ENCODE measurements around the gene KCNK6.

Gene KCNK6

GRCh38 chr19:38321646-38322196 is 2.1 kb downstream of the KCNK6 start:
- in situ Hi-C loops (cut with MboI; ENCODE audit: low sequenced_read_pairs): no loop called here

DNA sequence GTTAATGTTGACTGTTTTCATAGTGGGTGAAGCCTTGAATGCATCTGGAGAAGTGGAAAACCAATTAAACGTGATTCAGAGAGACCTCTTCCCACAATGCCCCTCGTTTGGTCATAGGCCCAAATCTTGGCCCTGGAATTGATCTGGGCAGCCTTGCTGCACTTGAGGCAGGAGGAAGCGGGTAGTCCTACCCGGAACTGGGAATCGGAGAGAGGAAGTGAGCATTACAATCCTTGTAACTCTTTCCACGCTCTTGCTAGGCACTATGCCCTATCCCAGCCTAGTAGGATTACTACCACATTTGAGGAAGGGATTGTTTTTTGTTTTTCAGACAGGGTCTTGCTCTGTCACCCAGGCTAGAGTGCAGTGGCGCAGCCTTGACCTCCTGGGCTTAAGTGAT is 3.6 kb downstream of the KCNK6 start:
- in situ Hi-C loops (cut with MboI; ENCODE audit: low sequenced_read_pairs): no loop called here

- in situ Hi-C loops (cut with MboI; ENCODE audit: low sequenced_read_pairs): no loop called here
Observed at GRCh38 chr19:38324431-38324830, 4.8 kb downstream of the KCNK6 start.

GRCh38 chr19:38326591-38326990 is 6.9 kb downstream of the KCNK6 start:
- in situ Hi-C loops (cut with MboI; ENCODE audit: low sequenced_read_pairs): no loop called here

DNA sequence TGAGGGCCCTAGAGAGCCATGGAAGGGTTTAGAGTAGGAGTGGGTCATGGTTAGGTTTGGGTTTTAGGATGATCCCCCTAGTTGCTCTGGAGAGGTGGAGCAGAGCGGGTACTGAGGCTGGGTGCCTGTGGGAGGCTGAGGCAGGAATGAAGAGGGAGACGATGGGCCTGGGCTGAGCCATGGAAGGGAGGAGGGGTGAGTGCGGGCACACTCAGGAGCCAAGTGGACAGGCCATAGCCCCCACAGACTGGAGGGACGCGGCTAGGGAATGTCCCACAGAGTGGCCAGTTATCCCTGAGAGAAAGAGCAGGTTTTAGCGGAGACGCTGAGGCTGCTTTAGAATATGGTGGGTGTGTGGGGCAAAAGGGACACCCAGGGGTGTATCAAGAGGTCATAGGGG is 10.0 kb downstream of the KCNK6 start:
- in situ Hi-C loops (cut with MboI; ENCODE audit: low sequenced_read_pairs): loop anchor here (5.0 to 10.0 kb wide), 2 partner anchors 92 to 425 kb away; partner anchors contain the start of genes SIPA1L3 and WDR87

DNA sequence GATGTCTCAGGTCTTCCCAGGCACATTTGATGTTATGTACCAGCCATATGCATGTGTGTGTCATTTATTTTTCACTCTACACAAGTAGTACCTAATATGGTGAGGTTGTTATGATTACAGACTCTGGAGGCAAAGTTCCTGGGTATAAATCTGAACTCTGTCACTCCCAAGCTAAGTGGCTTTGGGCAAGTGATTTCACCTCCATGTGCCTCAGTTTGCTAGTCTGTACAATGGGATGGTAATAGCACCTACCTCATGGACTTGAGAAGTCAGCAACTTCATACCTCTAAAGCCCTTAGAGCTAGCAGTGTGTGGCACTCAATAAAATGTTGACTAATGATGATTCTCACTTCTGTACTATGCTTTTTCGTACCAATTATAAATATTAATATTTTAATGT is 12.1 kb downstream of the KCNK6 start:
- in situ Hi-C loops (cut with MboI; ENCODE audit: low sequenced_read_pairs): loop anchor here (5.0 to 10.0 kb wide), 2 partner anchors 94 to 427 kb away; partner anchors contain the start of genes SIPA1L3 and WDR87

- in situ Hi-C loops (cut with MboI; ENCODE audit: low sequenced_read_pairs): loop anchor here (5.0 to 10.0 kb wide), 2 partner anchors 96 to 428 kb away; partner anchors contain the start of genes SIPA1L3 and WDR87
Observed at GRCh38 chr19:38333245-38333644, 13.6 kb downstream of the KCNK6 start.

DNA sequence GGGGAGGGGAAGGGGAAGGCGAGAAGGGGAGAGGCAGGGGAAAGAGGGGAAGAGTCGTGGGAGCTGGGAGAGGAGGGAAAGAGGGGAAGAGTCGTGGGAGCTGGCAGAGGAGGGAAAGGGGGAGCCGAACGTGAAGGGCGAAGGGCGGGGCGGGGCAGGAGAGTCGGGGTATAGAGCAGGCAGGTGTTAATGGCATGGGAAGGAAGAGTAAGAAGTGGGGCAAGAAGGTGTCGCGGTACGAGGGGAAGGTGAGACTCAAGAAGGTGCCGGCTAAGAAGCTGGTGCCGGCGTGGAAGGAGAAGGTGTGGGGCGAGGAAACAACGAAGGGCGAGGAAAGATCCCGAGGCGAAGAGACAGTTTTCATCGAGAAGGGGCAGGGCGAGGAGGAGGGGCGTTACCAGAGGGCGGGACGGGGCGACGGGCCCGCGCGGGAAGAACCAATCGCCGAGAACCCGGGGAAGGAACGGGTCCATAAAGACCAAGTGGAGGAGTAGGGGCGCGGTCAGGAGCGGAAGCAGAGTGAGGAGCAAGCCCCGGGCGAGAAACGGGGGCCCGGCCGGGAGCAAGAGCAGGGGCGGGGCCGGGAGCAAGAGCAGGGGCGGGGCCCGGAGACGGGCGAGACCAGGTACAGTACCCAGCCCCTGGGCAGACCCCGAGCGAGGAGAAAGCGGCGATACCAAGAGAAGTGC is 16.4 kb downstream of the KCNK6 start:
- in situ Hi-C loops (cut with MboI; ENCODE audit: low sequenced_read_pairs): loop anchor here (10.0 kb wide), 1 partner anchor 431 kb away; the partner anchor contains the start of genes SIPA1L3 and WDR87

DNA sequence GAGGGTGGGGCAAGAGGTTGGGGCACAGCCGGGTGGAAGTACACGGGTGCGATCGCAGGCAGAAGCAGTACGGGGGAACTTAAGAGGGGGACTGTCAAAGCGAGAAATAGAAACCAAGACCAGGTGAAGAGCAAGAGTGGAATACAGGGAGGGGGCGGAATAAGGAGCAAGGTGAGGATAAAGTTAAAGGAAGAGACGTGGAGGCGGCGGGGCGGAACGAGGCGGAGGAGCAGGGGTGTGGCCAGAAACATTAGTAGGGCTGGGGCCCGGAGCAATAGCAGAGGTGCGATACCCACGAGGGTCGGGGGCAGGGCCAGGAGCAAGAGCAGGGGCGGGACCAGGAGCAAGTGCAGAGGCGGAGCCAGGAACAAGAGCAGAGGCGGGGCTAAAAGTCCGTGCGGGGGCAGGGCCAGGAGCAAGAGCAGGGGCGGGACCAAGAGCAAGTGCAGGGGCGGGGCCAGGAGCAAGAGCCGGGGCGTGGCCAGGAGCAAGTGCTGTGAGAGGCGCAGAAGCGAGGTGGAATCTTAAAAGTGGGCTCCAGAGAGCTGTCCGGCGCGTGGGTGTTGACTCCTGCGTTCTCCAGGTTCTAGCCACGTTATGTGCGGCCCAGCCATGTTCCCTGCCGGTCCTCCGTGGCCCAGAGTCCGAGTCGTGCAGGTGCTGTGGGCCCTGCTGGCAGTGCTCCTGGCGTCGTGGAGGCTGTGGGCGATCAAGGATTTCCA is 17.2 kb downstream of the KCNK6 start:
- in situ Hi-C loops (cut with MboI; ENCODE audit: low sequenced_read_pairs): loop anchor here (10.0 kb wide), 1 partner anchor 432 kb away; the partner anchor contains the start of genes SIPA1L3 and WDR87

DNA sequence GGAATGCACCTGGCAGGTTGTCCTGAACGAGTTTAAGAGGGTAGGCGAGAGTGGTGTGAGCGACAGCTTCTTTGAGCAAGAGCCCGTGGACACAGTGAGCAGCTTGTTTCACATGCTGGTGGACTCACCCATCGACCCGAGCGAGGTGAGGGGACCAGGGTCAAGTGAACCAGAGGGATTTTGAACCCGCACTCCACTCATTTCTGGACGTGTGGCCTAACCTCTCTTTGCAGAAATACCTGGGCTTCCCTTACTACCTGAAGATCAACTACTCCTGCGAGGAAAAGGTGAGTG is 17.7 kb downstream of the KCNK6 start:
- in situ Hi-C loops (cut with MboI; ENCODE audit: low sequenced_read_pairs): loop anchor here (10.0 kb wide), 1 partner anchor 433 kb away; the partner anchor contains the start of genes SIPA1L3 and WDR87

GRCh38 chr19:38339011-38339410 is 19.4 kb downstream of the KCNK6 start:
- in situ Hi-C loops (cut with MboI; ENCODE audit: low sequenced_read_pairs): loop anchor here (10.0 kb wide), 1 partner anchor 434 kb away; the partner anchor contains the start of genes SIPA1L3 and WDR87

DNA sequence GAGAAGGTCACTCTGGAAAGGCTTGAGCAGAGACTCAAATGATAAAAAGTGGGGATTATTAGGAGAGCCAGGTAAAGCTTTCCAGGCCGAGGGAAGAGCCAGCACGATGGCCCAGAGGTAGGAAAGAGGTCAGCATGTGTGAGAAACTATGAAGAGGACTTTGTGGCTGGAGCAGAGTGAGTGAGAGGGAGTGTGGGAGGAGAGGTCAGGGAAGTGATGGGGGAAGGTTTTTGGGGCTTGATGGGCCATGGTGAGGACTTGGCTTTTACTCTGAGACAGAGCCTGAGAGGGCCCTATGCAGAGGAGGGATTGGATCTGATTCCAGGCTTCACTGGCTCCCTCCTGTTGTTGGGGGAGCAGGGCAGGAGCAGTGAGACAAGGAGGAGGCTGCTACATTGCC is 21.3 kb downstream of the KCNK6 start:
- in situ Hi-C loops (cut with MboI; ENCODE audit: low sequenced_read_pairs): no loop called here

DNA sequence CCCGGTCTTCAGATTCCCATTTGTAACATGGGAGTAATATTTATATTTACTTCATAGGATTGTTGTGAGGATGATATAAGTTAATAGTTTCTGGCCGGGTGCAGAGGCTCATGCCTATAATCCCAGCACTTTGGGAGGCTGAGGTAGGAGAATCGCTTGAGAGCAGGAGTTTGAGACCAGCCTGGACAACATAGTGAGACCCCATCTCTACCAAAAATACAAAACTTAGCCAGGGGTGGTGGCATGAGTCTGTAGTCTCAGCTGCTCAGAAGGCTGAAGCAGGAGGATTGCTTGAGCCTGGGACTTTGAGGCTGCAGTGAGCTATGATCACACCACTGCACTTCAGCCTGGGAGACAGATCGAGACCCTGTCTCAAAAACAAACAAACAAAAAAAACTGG is 27.2 kb downstream of the KCNK6 start:
- in situ Hi-C loops (cut with MboI; ENCODE audit: low sequenced_read_pairs): no loop called here

DNA sequence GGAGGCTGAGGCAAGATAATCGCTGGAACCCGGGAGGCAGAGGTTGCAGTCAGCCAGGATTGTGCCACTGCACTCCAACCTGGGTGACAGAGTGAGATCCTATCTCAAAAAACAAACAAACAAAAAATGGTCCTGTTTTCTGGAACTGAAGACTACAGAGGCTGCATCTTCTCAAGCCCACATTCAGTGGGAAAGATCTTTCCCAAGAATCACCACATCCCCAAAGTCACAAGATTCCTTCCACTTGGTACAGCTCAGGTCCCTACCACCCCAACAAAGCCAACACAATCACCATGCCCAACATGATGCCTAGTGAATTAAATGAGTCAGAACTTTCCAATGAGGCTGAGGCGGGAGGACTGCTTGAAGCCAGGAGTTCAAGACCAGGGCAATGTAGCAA is 31.2 kb downstream of the KCNK6 start:
- in situ Hi-C loops (cut with MboI; ENCODE audit: low sequenced_read_pairs): no loop called here

DNA sequence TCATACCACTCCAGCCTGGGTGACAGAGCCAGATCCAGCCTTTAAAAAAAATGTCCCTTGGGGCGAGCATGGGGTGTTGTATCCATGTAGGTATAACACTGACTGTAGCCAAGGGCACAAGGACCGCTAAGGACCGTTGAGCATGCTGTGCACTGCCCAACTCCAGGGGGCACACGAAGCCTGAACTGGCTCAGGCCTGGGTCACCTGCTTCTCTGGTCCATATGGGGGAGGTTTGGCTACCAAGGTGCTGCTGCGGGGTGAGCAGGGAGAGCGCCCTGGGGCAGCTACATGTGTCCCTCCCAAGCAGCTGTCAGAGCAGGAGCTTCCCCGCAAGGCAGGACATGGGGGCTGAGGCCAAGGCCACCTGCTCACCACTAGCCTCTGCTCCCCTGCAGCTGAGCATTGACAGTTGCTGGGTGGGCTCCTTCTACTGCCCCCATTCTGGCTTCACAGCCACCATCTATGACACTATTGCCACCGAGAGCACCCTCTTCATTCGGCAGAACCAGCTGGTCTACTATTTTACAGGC is 32.3 kb downstream of the KCNK6 start:
- in situ Hi-C loops (cut with MboI; ENCODE audit: low sequenced_read_pairs): no loop called here

GRCh38 chr19:38352611-38353010 is 33.0 kb downstream of the KCNK6 start:
- in situ Hi-C loops (cut with MboI; ENCODE audit: low sequenced_read_pairs): no loop called here

GRCh38 chr19:38355728-38356725 is 36.4 kb downstream of the KCNK6 start:
- in situ Hi-C loops (cut with MboI; ENCODE audit: low sequenced_read_pairs): no loop called here

- in situ Hi-C loops (cut with MboI; ENCODE audit: low sequenced_read_pairs): no loop called here
Observed at GRCh38 chr19:38358071-38358470, 38.4 kb downstream of the KCNK6 start.

GRCh38 chr19:38359242-38360021 is 39.8 kb downstream of the KCNK6 start:
- in situ Hi-C loops (cut with MboI; ENCODE audit: low sequenced_read_pairs): no loop called here

DNA sequence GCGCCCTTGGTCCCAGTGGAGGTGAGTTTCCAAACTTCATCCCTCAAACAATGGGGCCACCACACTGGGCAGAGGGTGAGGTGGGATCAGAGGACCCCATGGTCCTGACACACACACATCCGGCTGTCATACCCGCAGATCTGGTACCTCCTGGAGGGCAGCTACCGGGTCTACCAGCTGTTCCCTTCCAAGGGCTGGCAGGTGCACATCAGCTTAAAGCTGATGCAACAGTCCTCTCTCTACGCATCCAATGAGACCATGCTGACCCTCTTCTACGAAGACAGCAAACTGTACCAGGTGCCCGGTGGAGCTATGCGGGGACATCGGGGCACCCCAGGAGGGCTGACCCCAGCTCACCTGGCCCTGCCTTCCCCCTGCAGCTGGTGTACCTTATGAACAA is 40.7 kb downstream of the KCNK6 start:
- in situ Hi-C loops (cut with MboI; ENCODE audit: low sequenced_read_pairs): no loop called here

All from HL-60/S4 (cell line).